DMS79 treated with DMSO at 0.1 percent for 48 hours (cell line): Measurements from ENCODE around the gene CKLF.
"Not testable (repeated sequence)": the region's sequence is repeated elsewhere in the genome, so short reads cannot be mapped to it uniquely, and the experiment has no call there.

ENCODE experiments used
- DNase-seq: peaks from one replicate; lab custom pipeline; 2025; lab: John Stamatoyannopoulos, UW

CKLF gene

DNA sequence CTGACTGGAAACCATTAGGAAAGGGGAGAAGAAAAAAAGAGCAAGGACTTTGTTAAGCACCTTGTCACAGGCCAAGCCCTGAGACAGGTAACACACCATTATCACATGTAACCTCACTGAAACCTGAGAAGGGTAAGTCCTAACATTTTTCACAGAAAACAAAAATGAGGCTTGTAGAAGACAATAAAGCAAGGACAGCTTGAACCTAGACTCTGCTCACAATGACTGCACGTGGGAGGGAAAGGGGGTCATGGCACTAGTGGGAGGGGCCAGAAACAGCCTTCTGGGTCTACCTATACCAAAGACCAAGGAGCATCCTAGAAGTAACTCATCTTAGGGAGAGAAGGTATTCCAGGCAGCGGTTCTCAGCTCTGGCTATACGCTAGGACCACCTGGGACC is 10.0 kb upstream of the CKLF start:
- DNase-seq = no peak

GRCh38 chr16:66543541-66543940 is 8.8 kb upstream of the CKLF start:
- DNase-seq = no peak

- no peak for DNase-seq
Measured at GRCh38 chr16:66544016-66544757, 8.2 kb upstream of the CKLF start.

DNA sequence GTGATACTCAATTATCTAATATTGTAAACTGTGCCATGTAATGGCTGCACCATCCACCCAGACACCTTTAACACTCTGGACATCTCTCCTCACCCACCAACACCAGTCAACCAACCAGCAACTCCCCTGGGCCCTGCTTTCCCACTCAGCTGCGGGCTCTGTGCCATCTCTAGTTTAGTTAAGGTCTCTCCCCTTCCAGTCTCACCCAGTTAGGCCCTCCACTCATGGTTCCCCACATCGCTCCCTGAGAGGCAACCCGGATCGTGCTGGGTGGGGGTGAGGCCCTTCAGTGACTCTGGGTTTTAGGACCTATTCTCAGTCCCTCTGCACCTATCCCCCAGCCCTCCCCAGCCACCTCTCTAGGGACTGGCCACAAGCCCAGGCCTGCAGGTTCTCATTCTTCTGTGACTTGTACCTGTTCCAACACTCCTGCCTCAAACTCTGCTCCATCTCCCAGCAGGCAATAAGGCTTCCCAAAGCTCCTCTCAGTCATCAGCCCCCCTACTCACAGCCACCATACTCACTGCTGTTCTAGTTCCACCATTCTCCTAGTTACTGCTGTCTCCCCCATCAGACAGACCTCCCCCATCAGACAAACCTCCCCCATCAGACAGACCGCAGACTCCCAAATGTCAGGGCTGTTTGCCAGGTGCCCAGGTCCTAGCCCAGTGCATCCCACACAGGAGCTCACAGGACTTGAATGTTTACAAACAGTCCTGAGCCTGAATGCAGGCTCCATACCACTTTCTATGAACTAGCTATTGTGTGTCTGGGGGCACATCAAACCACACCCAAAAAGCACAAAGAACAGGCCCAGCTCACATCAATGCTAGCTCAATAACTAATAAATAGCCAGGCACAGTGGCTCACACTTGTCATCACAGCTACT is 5.0 kb upstream of the CKLF start:
- DNase-seq = no peak

DNA sequence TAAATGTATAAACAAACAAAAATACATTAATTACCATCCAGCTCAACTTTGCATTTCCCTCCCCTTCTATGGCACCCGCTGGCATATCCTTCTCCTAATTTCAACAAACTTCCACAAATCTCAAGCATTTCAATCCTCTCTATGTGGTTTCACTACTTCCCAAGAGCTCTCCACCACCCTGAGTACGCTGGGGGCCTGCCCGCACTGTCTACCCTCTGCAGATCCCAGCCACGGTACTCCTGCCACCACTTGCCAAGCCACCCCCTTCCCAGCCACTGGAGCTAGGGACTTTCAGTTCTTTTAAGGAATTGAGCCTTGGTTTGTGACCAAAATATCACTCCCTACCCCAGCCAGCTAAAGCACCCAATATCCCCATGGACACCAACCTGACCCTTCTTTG is 4.3 kb upstream of the CKLF start:
- DNase-seq = no peak

GRCh38 chr16:66548868-66549267 is 3.5 kb upstream of the CKLF start:
- no peak for DNase-seq

- no peak for DNase-seq
Measured at GRCh38 chr16:66549284-66550131, 2.9 kb upstream of the CKLF start, which contains the start of gene TK2. Gene TK2 (minus strand): TSS chr16:66550122. CDS start chr16:66550061, 61 bp downstream.

GRCh38 chr16:66551348-66551759 is 1.0 kb upstream of the CKLF start:
- no peak for DNase-seq

GRCh38 chr16:66551788-66552285 is 539 bp upstream of the CKLF start:
- no peak for DNase-seq

DNA sequence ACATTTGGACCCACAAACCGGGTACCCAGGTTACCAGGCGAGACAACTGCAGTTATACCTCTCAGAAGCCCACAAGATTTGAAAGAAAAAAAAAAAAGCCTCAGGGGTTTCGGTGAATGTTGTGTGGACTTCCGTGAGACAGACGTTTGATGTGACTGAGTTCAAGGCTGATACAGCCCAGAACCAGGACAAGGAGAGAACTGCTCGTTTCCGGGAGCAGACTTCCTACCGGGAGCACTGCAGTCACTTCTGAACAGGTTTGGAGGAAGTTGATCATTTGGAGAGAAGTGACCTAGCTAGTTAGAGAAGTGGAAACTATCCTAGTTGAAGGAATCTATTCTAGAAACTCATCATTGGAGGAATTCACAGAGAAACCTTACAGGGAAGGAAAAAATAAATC is 847 bp downstream of the CKLF start:
- DNase-seq = no peak

GRCh38 chr16:66554021-66554420 is 1.6 kb downstream of the CKLF start:
- no peak for DNase-seq

DNA sequence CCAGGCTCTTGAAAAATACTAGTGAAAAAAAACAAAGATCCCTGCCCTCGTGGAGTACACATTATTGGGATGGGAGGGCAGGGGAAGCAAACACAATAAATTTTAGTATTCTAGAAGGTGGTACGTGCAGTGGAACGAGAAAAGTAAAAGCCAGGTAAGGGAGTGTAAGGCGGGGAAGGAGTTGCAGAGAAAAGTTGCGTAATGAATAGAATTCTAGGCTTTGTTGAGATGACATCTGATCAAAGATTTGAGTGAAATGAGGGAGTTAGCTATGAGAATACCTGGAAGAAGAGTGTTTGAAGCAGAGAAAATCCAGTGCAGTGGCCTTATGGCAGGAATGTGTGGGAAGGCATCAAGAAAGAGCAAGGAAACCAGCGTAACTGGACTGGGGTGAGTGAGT is 2.1 kb downstream of the CKLF start:
- no peak for DNase-seq

DNA sequence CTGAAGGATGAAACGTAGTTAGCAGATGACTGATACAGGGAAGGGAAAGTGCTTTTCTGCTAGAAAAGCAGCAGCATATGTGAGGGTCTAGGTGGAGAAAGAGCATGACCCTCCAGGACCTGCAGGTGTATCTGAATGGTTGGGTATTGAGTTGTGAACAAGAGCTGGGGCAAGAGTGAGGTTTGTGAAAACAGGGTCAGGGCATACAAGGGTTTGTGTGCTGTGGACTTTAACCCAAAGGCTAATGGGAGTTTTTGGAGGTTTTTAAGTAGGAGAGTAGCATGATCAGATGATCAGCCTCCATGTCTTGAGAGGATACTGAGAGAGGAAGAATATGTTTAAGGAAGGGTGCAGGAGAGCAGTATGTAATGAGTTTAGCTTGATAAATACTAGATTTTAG is 7.7 kb downstream of the CKLF start:
- no peak for DNase-seq

DNA sequence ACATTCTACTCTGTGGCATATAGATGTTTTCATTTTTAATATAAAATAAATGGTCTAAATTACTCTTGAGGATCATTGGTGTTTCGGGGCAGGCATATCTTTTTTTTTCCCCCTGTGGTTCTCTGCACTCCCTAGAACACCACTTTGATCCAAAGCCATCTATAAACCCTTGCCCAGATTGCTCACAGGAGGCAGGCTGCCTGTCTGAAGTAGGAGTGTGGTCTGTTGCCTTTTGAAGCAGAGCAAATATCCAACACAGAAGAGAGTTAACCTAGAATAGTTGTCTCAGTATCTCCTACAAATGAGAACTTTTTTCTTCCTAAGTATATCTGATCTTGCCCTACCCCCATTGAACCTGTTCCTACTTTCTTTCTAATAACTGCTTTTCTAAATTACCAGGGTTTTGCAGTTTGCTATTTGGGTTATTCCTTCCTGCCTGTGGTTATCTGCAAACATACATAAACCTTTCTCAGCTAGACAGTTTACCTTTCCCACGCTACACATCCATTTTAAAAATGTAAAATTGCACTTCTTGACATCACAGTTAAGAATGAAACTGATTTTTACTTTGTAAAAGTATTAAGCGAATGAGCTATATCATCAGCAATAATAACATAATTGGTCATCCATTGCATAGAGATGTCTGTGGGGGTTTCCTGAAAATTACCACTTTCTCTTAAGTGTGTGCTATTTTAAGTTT is 9.2 kb downstream of the CKLF start:
- DNase-seq = no peak

DNA sequence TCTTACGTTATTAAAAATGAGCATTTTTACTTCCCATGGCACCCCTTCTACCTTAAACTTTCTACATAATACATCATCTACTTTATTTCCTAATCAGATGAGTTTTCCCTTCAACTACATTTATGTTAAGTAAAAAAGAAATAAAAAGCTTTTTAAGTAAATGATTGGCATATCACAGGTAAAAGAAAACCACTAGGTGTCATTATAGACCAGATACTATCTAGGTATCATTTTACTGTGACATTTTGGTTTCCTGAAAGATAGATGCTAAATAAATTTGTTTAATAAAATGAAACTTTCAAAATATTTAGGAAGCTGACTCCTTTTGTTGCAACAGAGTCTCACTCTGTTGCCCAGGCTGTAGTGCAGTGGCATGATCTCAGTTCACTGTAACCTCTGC is 10.0 kb downstream of the CKLF start:
- DNase-seq = no peak

DNA sequence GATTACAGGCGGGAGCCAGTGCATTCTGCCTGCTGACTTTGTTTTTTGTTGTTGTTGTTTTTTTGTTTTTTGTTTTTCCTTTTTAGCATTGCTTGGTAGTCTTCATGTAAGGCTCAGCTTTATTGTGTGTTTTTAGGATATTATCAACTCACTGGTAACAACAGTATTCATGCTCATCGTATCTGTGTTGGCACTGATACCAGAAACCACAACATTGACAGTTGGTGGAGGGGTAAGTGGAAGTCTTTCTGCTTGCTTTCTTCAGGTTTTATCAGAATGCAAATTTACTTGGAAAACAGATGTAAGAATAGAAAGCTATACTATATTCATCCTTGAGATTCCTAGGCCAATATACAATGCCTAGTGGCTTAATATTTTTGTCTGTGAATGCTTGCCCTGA is 10.6 kb downstream of the CKLF start:
- no peak for DNase-seq

DNA sequence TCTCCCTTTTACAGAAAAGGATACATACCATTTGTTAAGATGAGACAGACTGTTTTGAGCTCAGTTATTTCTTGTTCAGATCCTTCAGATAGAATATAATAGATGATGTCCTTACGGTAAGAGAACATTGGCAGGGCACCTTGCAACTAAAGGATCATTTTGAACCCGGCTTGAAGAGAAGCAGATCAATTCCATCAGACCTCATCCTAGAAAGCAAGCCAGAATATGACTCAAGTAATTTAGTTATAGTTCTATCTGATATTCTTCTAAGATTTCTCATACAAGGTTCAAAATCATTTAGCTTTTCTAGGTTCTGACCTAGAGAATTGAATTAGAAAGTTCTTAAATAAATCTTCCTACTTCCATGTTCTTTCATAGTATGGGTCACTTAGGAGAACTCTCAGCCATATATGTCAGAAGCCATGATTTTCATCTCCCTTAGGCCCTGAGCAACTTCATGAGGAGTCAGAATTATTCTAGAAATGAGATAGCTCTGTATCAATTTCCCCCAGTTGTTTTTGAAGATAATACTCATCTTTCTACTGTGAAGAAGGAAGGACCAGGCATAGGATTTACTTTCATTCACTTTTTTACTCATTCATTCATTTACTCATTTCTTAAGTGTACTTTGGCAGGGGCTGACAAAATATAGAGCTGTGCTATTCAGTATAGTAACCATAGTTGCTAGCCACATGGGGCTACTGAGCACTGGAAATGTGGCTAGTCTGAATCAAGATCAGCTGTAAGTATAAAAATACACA is 11.4 kb downstream of the CKLF start:
- no peak for DNase-seq

- no peak for DNase-seq
Measured at GRCh38 chr16:66566051-66566901, 13.9 kb downstream of the CKLF start, which contains the start of gene CMTM1. Gene CMTM1 (plus strand): TSS chr16:66566439. CDS start chr16:66566514, 75 bp downstream.

GRCh38 chr16:66567270-66567669 is 14.9 kb downstream of the CKLF start:
- not testable (repeated sequence) for DNase-seq

DNA sequence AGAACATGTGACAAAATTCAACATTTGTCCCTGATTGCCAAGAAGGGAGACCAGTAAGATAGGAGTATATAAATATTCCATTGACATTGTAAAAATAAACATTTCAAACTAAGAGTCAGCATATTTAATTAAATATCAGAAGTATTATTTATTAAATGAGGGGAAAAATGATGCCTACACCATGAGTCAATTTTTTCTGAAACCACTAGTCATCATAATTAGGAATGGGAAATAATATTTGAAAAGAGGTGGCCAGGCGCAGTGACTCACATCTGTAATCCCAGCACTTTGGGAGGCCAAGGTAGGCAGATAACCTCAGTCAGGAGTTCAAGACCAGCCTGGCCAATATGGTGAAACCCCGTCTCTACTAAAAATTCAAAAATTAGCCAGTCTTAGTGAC is 16.0 kb downstream of the CKLF start:
- no peak for DNase-seq
